A673 (cell line): ENCODE data around the gene AQR. TPM values are rescaled to one million over a fixed set of nuclear protein-coding genes. Genes with fewer than 3 reads are reported as not detected.

Experiments
- BruUV-seq: library from RNA; stranded (reverse); fragments of 400-500 nt; replicated peaks from 2 replicates; lab custom pipeline; 2021; lab: Mats Ljungman, UMichigan
- CTCF ChIA-PET: fragments of 300-600 bp; sonication (Branson Sonifier 250); formaldehyde crosslinking; loops from one replicate; lab custom pipeline; 2022; ENCODE audit warnings: antibody characterized with exemption; lab: Charles Lee
- POLR2A ChIA-PET: fragments of 300-600 bp; sonication (Branson Sonifier 250); formaldehyde crosslinking; loops from one replicate; lab custom pipeline; 2022; ENCODE audit warnings: antibody characterized with exemption; ENCODE audit not compliant: low non-redundant PET; lab: Charles Lee
- DNase-seq: peaks from one replicate; pipeline ENCODE4 v3.0.0-alpha.2; 2015; ENCODE audit warnings: low spot score
- H3K27ac ChIP-seq: fragments of 200-600 bp; sonication (generic); 2 replicates; pipeline ENCODE4 v1.5.1; 2016; ENCODE audit warnings: mixed run types, low read depth, mild to moderate bottlenecking, mixed read lengths, antibody characterized with exemption, low read length; ENCODE audit not compliant: poor library complexity, severe bottlenecking
- H3K27me3 ChIP-seq: fragments of 200-600 bp; sonication (generic); replicated peaks from 2 replicates; pipeline ENCODE4 v1.6.1; 2017; ENCODE audit warnings: mixed run types, low read depth, mild to moderate bottlenecking, mixed read lengths, antibody characterized with exemption, low read length; ENCODE audit not compliant: insufficient read depth, poor library complexity
- H3K36me3 ChIP-seq: fragments of 200-600 bp; sonication (generic); 2 replicates; pipeline ENCODE4 v1.6.1; 2016; ENCODE audit warnings: mixed run types, mild to moderate bottlenecking, mixed read lengths, antibody characterized with exemption, low read length; ENCODE audit not compliant: insufficient read depth, poor library complexity, severe bottlenecking
- H3K4me1 ChIP-seq: fragments of 200-600 bp; sonication (generic); 2 replicates; pipeline ENCODE4 v1.6.1; 2017; ENCODE audit warnings: mixed run types, mild to moderate bottlenecking, mixed read lengths, antibody characterized with exemption, low read length; ENCODE audit not compliant: insufficient read depth, poor library complexity, severe bottlenecking
- H3K4me3 ChIP-seq: fragments of 200-600 bp; sonication (generic); 2 replicates; pipeline ENCODE4 v1.5.1; 2016; ENCODE audit warnings: low read depth, mixed run types, mild to moderate bottlenecking, mixed read lengths, low read length; ENCODE audit not compliant: poor library complexity, severe bottlenecking
- H3K9me3 ChIP-seq: fragments of 200-600 bp; sonication (generic); 2 replicates; pipeline ENCODE4 v1.6.1; 2016; ENCODE audit warnings: mixed run types, low read depth, mild to moderate bottlenecking, mixed read lengths, antibody characterized with exemption, low read length; ENCODE audit not compliant: poor library complexity, severe bottlenecking
- CTCF ChIP-seq: fragments of 300-800, 200-600 bp; sonication (generic); conservative IDR thresholded peaks from 2 replicates; pipeline ENCODE4 v1.5.1; 2017; ENCODE audit warnings: low read depth, mild to moderate bottlenecking, antibody characterized with exemption, low read length, moderate library complexity, mixed read lengths
- EZH2 ChIP-seq: fragments of 200-600 bp; sonication (generic); IDR thresholded peaks from 2 replicates; pipeline ENCODE4 v1.6.1; 2017; ENCODE audit warnings: borderline replicate concordance, low read depth, mild to moderate bottlenecking, mixed read lengths, antibody characterized with exemption, low read length; ENCODE audit not compliant: poor library complexity, severe bottlenecking
- intact Hi-C: fragments of 100-400 bp; cut with micrococcal nuclease; formaldehyde crosslinking; loops from one replicate; pipeline ENCODE4 v1.10.0; 2022; ENCODE audit not compliant: unreplicated experiment
- total RNA-seq: library from RNA; stranded (reverse); gene quantifications from 2 replicates; pipeline ENCODE4 v1.2.3, GENCODE V29; 2021

The AQR gene
- total RNA-seq, 1 experiment from 2014 or later = 34.2 TPM

- intact Hi-C loops = loop anchor here (10.0 kb wide), 1 partner anchor 62 kb away; no protein-coding TSS in a partner anchor
- POLR2A ChIA-PET = no interaction called here
- H3K36me3 ChIP-seq = peaks cover 34% of the 10 kb centered on the region
Observed at GRCh38 chr15:34876640-34877039, 92.9 kb downstream of the AQR start.

GRCh38 chr15:34869110-34869509 is 100.4 kb downstream of the AQR start:
- CTCF ChIA-PET = no interaction called here
- no peak for DNase-seq
- no TSS peak for BruUV-seq
- H3K27me3 ChIP-seq = no peaks in the 10 kb centered on the region
- H3K4me1 ChIP-seq = no peaks in the 10 kb centered on the region
- TF ChIP-seq CTCF = no peak
- no peak for TF ChIP-seq EZH2
- peaks cover 26% of the 10 kb centered on the region for H3K36me3 ChIP-seq
- no peaks in the 10 kb centered on the region for H3K9me3 ChIP-seq
- intact Hi-C loops = no loop called here
- H3K4me3 ChIP-seq = no peak overlapping the region
- H3K27ac ChIP-seq = no peak overlapping the region
- POLR2A ChIA-PET = no interaction called here

More at GRCh38 chr15:34876640-34877039, 92.9 kb downstream of the AQR start:
- Histone ChIP-seq H3K27ac (no peak overlapping the region), H3K9me3 (no peaks in the 10 kb centered on the region), H3K4me3 (no peak overlapping the region), H3K4me1 (no peaks in the 10 kb centered on the region), H3K27me3 (no peaks in the 10 kb centered on the region)
- CTCF ChIA-PET = no interaction called here
- BruUV-seq = no TSS peak
- no peak for DNase-seq
- TF ChIP-seq EZH2 = no peak
- TF ChIP-seq CTCF = no peak

- POLR2A ChIA-PET = no interaction called here
- TF ChIP-seq CTCF (no peak), EZH2 (no peak)
- H3K4me1 ChIP-seq = no peaks in the 10 kb centered on the region
- no peak overlapping the region for H3K27ac ChIP-seq
- H3K9me3 ChIP-seq = no peaks in the 10 kb centered on the region
- no peak for DNase-seq
- intact Hi-C loops = no loop called here
- H3K36me3 ChIP-seq = peaks cover 18% of the 10 kb centered on the region
- H3K27me3 ChIP-seq = no peaks in the 10 kb centered on the region
- CTCF ChIA-PET = no interaction called here
- no TSS peak for BruUV-seq
- H3K4me3 ChIP-seq = no peak overlapping the region
Observed at GRCh38 chr15:34865531-34865930, 104.0 kb downstream of the AQR start.
